C1 segment of cervical spinal cord (tissue), 14 donors: ENCODE results near the gene NINJ1.
"Not testable (repeated sequence)": the region's sequence is repeated elsewhere in the genome, so short reads cannot be mapped to it uniquely, and the experiment has no call there.

ENCODE experiments used
- DNase-seq, 14 donors: peaks; one replicate each; lab custom pipeline; 2025; lab: John Stamatoyannopoulos, UW

The NINJ1 gene

GRCh38 chr9:93107151-93107824, 26.8 kb downstream of the NINJ1 start:
- no peak for DNase-seq

GRCh38 chr9:93105620-93106019, 28.4 kb downstream of the NINJ1 start:
- no peak for DNase-seq

GRCh38 chr9:93101086-93101485, 33.0 kb downstream of the NINJ1 start:
- DNase-seq = not testable (repeated sequence)

- DNase-seq = no peak
Measured at GRCh38 chr9:93100276-93100636, 33.8 kb downstream of the NINJ1 start.

GRCh38 chr9:93099551-93100275, 34.3 kb downstream of the NINJ1 start:
- DNase-seq = peak in 1 of 14 donors; percentile 70

GRCh38 chr9:93098236-93098946, 35.7 kb downstream of the NINJ1 start:
- DNase-seq = peak; percentile 28 to 93 (median 66)

- DNase-seq = peak in 9 of 14 donors; percentile 22 to 71 (median 57)
Measured at GRCh38 chr9:93097511-93098201, 36.4 kb downstream of the NINJ1 start.

- DNase-seq = peak in 4 of 14 donors; percentile 42 to 66 (median 52)
Measured at GRCh38 chr9:93096811-93097382, 37.2 kb downstream of the NINJ1 start.

- peak in 5 of 14 donors; percentile 55 to 74 (median 71) for DNase-seq
Measured at GRCh38 chr9:93096131-93096802, 37.8 kb downstream of the NINJ1 start, which contains the start of gene CARD19. TSS of gene CARD19 (plus strand) at chr9:93096217. CDS start at chr9:93096346, 129 bp downstream.

- DNase-seq = peak; percentile 92 to 100 (median 99)
Measured at GRCh38 chr9:93095205-93096130, 38.6 kb downstream of the NINJ1 start.

GRCh38 chr9:93094658-93095204, 39.3 kb downstream of the NINJ1 start:
- DNase-seq = peak in 10 of 14 donors; percentile 24 to 63 (median 53)

GRCh38 chr9:93093877-93094657, 40.0 kb downstream of the NINJ1 start:
- DNase-seq = no peak

GRCh38 chr9:93093127-93093876, 40.7 kb downstream of the NINJ1 start:
- no peak for DNase-seq

GRCh38 chr9:93092251-93092991, 41.6 kb downstream of the NINJ1 start:
- no peak for DNase-seq

GRCh38 chr9:93091453-93092081, 42.5 kb downstream of the NINJ1 start:
- peak in 1 of 14 donors; percentile 20 for DNase-seq

GRCh38 chr9:93091056-93091452, 43.0 kb downstream of the NINJ1 start:
- no peak for DNase-seq
